ENCODE measurements around the gene UXT. TPM values are rescaled to one million over a fixed set of nuclear protein-coding genes. Genes with fewer than 3 reads are reported as not detected.

UXT gene, protein sequence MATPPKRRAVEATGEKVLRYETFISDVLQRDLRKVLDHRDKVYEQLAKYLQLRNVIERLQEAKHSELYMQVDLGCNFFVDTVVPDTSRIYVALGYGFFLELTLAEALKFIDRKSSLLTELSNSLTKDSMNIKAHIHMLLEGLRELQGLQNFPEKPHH
- total RNA-seq (2014; rRNA removed; shearing (Covaris generic)): 199 and 200 TPM in 2 replicates

DNA sequence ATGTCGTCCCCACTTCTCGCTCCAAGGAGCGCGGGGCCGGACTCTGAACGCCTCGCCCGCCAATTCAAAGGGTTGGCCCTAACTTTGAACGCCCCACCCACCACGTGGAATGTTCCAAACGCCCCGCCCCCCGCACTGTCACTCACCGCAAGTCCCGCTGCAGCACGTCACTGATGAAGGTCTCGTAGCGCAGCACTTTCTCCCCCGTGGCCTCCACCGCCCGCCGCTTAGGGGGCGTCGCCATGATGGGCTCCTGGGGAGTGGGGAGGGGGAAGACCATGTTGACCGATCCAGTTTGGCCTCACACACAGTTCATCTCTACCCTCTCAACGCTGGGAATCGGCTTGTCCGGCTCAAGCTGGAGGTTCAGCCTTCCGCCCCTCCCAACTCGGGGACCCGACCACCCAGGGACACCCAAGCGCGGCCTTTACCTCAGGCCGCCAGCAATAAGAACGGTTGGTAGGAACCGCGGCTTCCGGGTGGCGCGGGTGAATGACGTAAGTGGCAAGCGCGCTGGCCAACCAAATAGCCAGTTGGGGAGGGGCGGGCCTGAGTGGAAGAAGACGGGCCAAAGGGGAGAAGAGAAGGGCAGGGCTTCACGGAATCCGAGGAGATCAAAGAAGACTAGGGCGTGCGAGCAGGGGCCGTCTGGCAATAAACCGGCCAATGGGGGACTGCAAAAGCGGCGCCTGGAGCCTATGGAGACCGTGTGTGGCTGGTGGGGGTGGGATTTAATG is at the start of gene UXT:
TSS of gene UXT (minus strand) at position 497 of the 737 bp plus-strand sequence. CDS start at position 244, 253 bp downstream.

DNA sequence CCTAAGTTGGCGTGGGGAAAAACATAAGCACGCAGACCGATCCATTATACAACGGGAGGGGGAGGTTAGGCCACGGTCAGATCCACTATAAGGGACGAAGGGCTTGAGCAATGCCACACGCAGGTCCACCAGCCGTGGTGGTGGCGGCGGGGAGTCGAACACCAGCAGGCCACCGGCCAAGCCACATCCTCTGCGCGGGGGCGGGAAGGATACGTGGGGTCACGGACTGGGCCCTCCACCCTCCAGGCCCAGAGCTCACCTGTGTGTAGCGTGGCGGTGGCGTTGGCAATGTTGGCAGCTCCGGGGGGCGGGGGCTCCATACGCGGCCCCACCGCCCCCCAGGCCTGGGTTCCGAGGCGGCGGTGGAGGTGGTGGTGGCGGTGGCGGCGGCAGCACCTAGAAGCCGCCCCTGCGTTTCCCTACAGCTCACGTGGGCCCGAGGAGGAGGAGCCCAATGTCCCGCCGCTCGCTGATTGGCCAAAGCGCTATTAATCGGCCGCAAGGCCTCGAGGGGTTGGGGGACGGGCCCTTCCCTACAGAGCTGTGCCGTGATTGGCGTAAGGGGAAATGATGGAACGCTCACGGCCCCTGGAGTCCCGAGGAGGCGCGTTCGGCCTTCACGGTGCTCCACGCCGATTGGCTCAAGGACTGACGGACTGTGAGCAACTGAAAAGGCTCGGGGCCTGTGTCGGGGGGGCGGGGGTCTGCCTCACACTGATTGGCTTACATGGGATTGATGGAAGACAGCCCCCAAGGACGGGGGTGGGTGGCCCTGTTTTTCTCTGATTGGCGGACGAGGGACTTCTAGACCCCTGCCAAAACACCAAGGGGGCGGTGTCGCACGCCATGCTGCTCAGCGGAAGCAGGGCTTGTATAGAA is 8.6 kb downstream of the UXT start, which contains the start of gene ELK1:
TSS of gene ELK1 (minus strand) at position 400 of the 879 bp plus-strand sequence. CDS start 9,122 bp downstream, outside the sequence.

DNA sequence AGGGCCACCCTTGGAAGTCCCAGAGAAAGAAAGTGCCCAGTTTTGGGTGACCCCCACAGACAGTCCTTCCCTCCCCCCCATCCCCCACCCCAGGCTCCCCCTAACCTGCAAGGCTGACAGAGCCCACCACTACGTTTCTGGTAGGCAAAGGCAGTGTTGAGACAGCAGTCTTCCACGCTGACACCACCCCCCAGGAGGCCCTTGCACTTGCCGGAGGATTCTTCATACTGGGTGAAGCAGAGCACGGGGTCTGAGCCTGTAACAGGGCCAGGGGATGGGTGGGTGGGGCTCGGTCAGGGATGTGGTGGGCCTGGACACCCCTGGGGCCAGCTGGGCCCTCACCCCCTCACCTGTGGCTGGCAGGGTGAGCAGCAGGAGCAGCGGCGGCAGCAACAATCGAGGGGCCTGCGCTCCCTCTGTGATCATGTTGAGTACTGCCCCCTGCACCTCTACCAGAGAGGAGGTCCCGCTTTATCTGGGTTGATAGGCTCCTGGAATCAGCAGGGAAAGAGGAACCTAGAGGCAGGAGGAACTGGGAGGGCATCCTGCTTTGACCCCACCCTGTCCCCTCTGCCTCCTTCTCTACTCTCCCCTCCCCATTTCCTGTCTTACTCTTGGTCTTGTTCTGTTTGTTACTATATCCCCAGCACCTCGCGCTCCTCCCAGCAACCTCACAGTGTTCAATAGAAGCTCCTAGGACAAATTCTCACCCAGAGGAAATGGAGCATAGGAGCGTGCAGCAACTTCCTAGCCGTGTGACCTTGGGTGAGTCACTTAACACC is 29.4 kb downstream of the UXT start, which contains the start of gene CFP:
TSS of gene CFP (minus strand) at position 512 of the 782 bp plus-strand sequence. CDS start at position 426, 86 bp downstream.

DNA sequence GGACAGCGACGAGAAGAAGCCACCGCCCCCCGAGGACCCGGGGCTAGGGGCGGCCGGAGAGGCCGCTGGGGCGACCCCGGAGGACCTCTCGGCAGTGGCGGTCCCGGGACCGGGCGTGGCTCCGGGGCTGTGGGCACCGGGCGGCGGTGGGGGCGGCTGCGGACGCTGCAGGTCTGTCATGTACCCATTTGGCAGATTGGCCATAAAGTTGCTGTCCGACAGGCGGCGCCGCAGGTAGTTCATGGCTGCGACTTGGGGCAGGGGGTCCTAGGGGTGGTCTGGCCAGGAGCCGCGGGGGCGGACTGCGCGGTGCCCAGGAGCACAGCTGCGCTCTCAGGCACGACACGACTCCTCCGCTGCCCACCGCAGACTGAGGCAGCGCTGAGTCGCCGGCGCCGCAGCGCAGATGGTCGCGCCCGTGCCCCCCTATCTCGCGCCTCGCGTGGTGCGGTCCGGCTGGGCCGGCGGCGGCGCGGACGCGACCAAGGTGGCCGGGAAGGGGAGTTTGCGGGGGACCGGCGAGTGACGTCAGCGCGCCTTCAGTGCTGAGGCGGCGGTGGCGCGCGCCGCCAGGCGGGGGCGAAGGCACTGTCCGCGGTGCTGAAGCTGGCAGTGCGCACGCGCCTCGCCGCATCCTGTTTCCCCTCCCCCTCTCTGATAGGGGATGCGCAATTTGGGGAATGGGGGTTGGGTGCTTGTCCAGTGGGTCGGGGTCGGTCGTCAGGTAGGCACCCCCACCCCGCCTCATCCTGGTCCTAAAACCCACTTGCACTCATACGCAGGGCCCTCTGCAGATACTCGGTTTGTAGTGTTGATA is 39.3 kb downstream of the UXT start, which contains the start of gene SYN1:
TSS of gene SYN1 (minus strand) at position 372 of the 817 bp plus-strand sequence. CDS start at position 243, 129 bp downstream.

Other genes with a start within 250 kb of the UXT start
- 8.3 and 10.8 TPM in 2 replicates for gene ZNF41, start 176.0 kb downstream of the UXT start, total RNA-seq (2014; rRNA removed; shearing (Covaris generic))
- gene ARAF, start 98.0 kb downstream of the UXT start, total RNA-seq (2014; rRNA removed; shearing (Covaris generic)): 48.7 and 56.3 TPM in 2 replicates
- 226 and 283 TPM in 2 replicates for gene TIMP1, start 76.7 kb downstream of the UXT start, total RNA-seq (2014; rRNA removed; shearing (Covaris generic))
- gene SYN1, start 39.3 kb downstream of the UXT start, total RNA-seq (2014; rRNA removed; shearing (Covaris generic)): 0.13 and 0.15 TPM in 2 replicates
- 0.58 and 1.1 TPM in 2 replicates for gene CFP, start 29.2 kb downstream of the UXT start, total RNA-seq (2014; rRNA removed; shearing (Covaris generic))
- 44.0 and 47.2 TPM in 2 replicates for gene ELK1, start 8.6 kb downstream of the UXT start, total RNA-seq (2014; rRNA removed; shearing (Covaris generic))
- gene ZNF81, start 177.7 kb upstream of the UXT start, total RNA-seq (2014; rRNA removed; shearing (Covaris generic)): 5.4 and 5.5 TPM in 2 replicates